H9 (cell line): Measurements from ENCODE around the gene STRIP1. TPM values are rescaled to one million over a fixed set of nuclear protein-coding genes. Genes with fewer than 3 reads are reported as not detected.

Experiments used
- DNase-seq: peaks from one replicate; pipeline ENCODE4 v3.0.0-alpha.2; 2017
- H2AFZ ChIP-seq: one replicate; pipeline ENCODE4 v1.6.1; 2013; ENCODE audit warnings: mild to moderate bottlenecking, low read length, control low read depth, moderate library complexity
- H2AK5ac ChIP-seq: 2 replicates; pipeline ENCODE4 v1.6.1; 2013; ENCODE audit warnings: low read length, control low read depth, mixed read lengths; ENCODE audit not compliant: insufficient read length
- H2BK120ac ChIP-seq: one replicate; pipeline ENCODE4 v1.6.1; 2013; ENCODE audit warnings: low read depth, mild to moderate bottlenecking, low read length, control low read depth, inconsistent platforms; ENCODE audit not compliant: poor library complexity, severe bottlenecking
- H2BK12ac ChIP-seq: 2 replicates; pipeline ENCODE4 v1.6.1; 2013; ENCODE audit warnings: low read length, control low read depth, mixed read lengths, low read depth; ENCODE audit not compliant: insufficient read length
- H2BK15ac ChIP-seq: 2 replicates; pipeline ENCODE4 v1.6.1; 2013; ENCODE audit warnings: low read depth, low read length, control low read depth
- H2BK20ac ChIP-seq: one replicate; pipeline ENCODE4 v1.6.1; 2013; ENCODE audit warnings: low read depth, mild to moderate bottlenecking, low read length, control low read depth, inconsistent platforms; ENCODE audit not compliant: poor library complexity, severe bottlenecking
- H2BK5ac ChIP-seq: 2 replicates; pipeline ENCODE4 v1.6.1; 2013; ENCODE audit warnings: low read length, control low read depth, mixed read lengths; ENCODE audit not compliant: insufficient read length
- H3K14ac ChIP-seq: 2 replicates; pipeline ENCODE4 v1.6.1; 2013; ENCODE audit warnings: low read length, control low read depth; ENCODE audit not compliant: insufficient read depth
- H3K18ac ChIP-seq: 2 replicates; pipeline ENCODE4 v1.6.1; 2013; ENCODE audit warnings: low read depth, mild to moderate bottlenecking, mixed read lengths, low read length, control low read depth; ENCODE audit not compliant: insufficient read length
- H3K23ac ChIP-seq: 2 replicates; pipeline ENCODE4 v1.6.1; 2013; ENCODE audit warnings: low read length, control low read depth, mixed read lengths, low read depth; ENCODE audit not compliant: insufficient read length
- H3K23me2 ChIP-seq: 2 replicates; pipeline ENCODE4 v1.6.1; 2013; ENCODE audit warnings: low read depth, mild to moderate bottlenecking, mixed read lengths, low read length, control low read depth; ENCODE audit not compliant: insufficient read length, poor library complexity, severe bottlenecking
- H3K27ac ChIP-seq: 2 replicates; pipeline ENCODE4 v1.5.1; 2013; ENCODE audit warnings: low read length, control low read depth, mixed read lengths, low read depth; ENCODE audit not compliant: insufficient read length
- H3K27me3 ChIP-seq: 2 replicates; pipeline ENCODE4 v1.6.1; 2013; ENCODE audit warnings: low read length, control low read depth, inconsistent platforms; ENCODE audit not compliant: insufficient read depth
- H3K4ac ChIP-seq: 2 replicates; pipeline ENCODE4 v1.6.1; 2013; ENCODE audit warnings: low read depth, mild to moderate bottlenecking, control low read depth, inconsistent platforms, low read length, moderate library complexity
- H3K4me1 ChIP-seq: 2 replicates; pipeline ENCODE4 v1.6.1; 2013; ENCODE audit warnings: low read length, control low read depth, inconsistent platforms; ENCODE audit not compliant: insufficient read depth
- H3K4me2 ChIP-seq: 2 replicates; pipeline ENCODE4 v1.6.1; 2013; ENCODE audit warnings: low read length, control low read depth, mixed read lengths; ENCODE audit not compliant: insufficient read length, insufficient read depth
- H3K56ac ChIP-seq: 2 replicates; pipeline ENCODE4 v1.6.1; 2013; ENCODE audit warnings: low read depth, mild to moderate bottlenecking, mixed read lengths, low read length, control low read depth; ENCODE audit not compliant: insufficient read length
- H3K79me1 ChIP-seq: 2 replicates; pipeline ENCODE4 v1.6.1; 2013; ENCODE audit warnings: low read depth, mild to moderate bottlenecking, moderate library complexity, low read length, control low read depth, inconsistent platforms; ENCODE audit not compliant: insufficient read depth, poor library complexity, severe bottlenecking
- H3K79me2 ChIP-seq: 2 replicates; pipeline ENCODE4 v1.6.1; 2013; ENCODE audit warnings: low read length, control low read depth, inconsistent platforms; ENCODE audit not compliant: insufficient read depth
- H3K9ac ChIP-seq: 2 replicates; pipeline ENCODE4 v1.6.1; 2013; ENCODE audit warnings: low read length, control low read depth, mixed read lengths; ENCODE audit not compliant: insufficient read length; ENCODE audit errors: extremely low read depth
- H3K9me3 ChIP-seq: one replicate; pipeline ENCODE4 v1.6.1; 2013; ENCODE audit warnings: low read depth, low read length, inconsistent platforms; ENCODE audit not compliant: control insufficient read depth
- H3T11ph ChIP-seq: one replicate; pipeline ENCODE4 v1.6.1; 2013; ENCODE audit warnings: mild to moderate bottlenecking, low read length, control low read depth, inconsistent platforms
- H4K20me1 ChIP-seq: one replicate; pipeline ENCODE4 v1.6.1; 2013; ENCODE audit not compliant: control insufficient read depth, insufficient read length, insufficient read depth
- H4K5ac ChIP-seq: 2 replicates; pipeline ENCODE4 v1.6.1; 2013; ENCODE audit warnings: low read depth, mild to moderate bottlenecking, mixed read lengths, low read length, control low read depth; ENCODE audit not compliant: insufficient read length
- H4K8ac ChIP-seq: replicated peaks from 2 replicates; pipeline ENCODE4 v1.6.1; 2013; ENCODE audit warnings: low read length, control low read depth, mixed read lengths, low read depth; ENCODE audit not compliant: insufficient read length
- H4K91ac ChIP-seq: 2 replicates; pipeline ENCODE4 v1.6.1; 2013; ENCODE audit warnings: low read depth, mild to moderate bottlenecking, moderate library complexity, mixed read lengths, low read length, control low read depth; ENCODE audit not compliant: insufficient read length
- H3K27ac Mint-ChIP-seq, 3 experiments: 2 replicates in 2 of 3; 3 replicates in 1 of 3; pipeline ENCODE4 v1.8.0; 2020 to 2021; ENCODE audit warnings: mixed read lengths in 3 of 3, mild to moderate bottlenecking in 1 of 3, moderate library complexity in 1 of 3
- H3K27me3 Mint-ChIP-seq: 2 replicates; pipeline ENCODE4 v1.8.0; 2021; ENCODE audit warnings: low read depth, mild to moderate bottlenecking, moderate library complexity, mixed read lengths
- H3K36me3 Mint-ChIP-seq, 3 experiments: 2 replicates in 2 of 3; 3 replicates in 1 of 3; pipeline ENCODE4 v1.8.0; 2020 to 2021; ENCODE audit warnings: low read depth in 3 of 3, mixed read lengths in 3 of 3; ENCODE audit not compliant: insufficient read depth in 1 of 3
- H3K4me1 Mint-ChIP-seq, 2 experiments: 2 replicates each; pipeline ENCODE4 v1.8.0; 2020; ENCODE audit warnings: mixed read lengths in 2 of 2
- H3K4me3 Mint-ChIP-seq, 2 experiments: 2 replicates in 1 of 2; 3 replicates in 1 of 2; pipeline ENCODE4 v1.8.0; 2020 to 2021; ENCODE audit warnings: mild to moderate bottlenecking in 2 of 2, mixed read lengths in 2 of 2, moderate library complexity in 1 of 2
- H3K9me3 Mint-ChIP-seq, 2 experiments: 2 replicates in 1 of 2; 3 replicates in 1 of 2; pipeline ENCODE4 v1.8.0; 2020; ENCODE audit warnings: mild to moderate bottlenecking in 2 of 2, mixed read lengths in 2 of 2, moderate library complexity in 1 of 2
- WGBS: extraction: QIAGEN DNeasy Blood & Tissue Kit; methylation state at CpG from one replicate; pipeline ENCODE4 v1.1.7; 2013; ENCODE audit warnings: missing lambda C conversion rate, low lambda C conversion rate, mixed read lengths; ENCODE audit not compliant: insufficient read length; ENCODE audit errors: extremely low coverage; 5-methylcytosine and 5-hydroxymethylcytosine counted together
- total RNA-seq: library from RNA; stranded (reverse); gene quantifications from 2 replicates; pipeline ENCODE4 v1.2.1, GENCODE V29; 2021
- TF ChIP-seq, protein P1 (sequence below): fragments of 200-600 bp; sonication (generic); conservative IDR thresholded peaks from 3 replicates; pipeline ENCODE4 v1.8.0; 2021; ENCODE audit warnings: antibody characterized with exemption, mild to moderate bottlenecking

Gene STRIP1
- total RNA-seq, 1 experiment from 2014 or later = 43.6 TPM

DNA sequence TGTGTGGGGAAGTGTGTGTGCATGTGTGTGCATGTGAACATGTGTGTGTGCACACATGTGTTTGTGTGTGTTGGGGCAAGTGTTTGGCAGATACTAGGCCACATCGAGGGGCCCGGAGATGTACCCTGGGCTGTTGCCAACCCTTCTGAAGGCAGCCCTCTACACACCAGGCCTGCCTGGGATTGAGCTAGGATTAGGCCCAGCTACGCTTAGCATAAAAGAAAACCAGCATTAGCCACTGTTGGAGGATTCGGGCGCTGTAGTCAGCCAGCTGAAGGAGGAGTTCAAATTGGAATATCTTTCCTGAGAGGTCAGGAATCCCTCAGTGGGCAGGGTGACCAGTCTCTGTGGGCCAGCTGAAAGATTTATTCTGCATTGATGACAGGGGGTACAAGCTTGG is 46.6 kb downstream of the STRIP1 start:
- H4K91ac ChIP-seq = no peak overlapping the region
- no peaks in the 10 kb centered on the region for H3K36me3 Mint-ChIP-seq
- no peak overlapping the region for H3K4ac ChIP-seq
- no peak overlapping the region for H2BK15ac ChIP-seq
- H3K23me2 ChIP-seq = peaks cover 10% of the 10 kb centered on the region
- H2BK12ac ChIP-seq = no peak overlapping the region
- H3K4me1 Mint-ChIP-seq = peaks cover 13 to 31% of the 10 kb centered on the region in 2 experiments
- TF ChIP-seq, protein P1, sequence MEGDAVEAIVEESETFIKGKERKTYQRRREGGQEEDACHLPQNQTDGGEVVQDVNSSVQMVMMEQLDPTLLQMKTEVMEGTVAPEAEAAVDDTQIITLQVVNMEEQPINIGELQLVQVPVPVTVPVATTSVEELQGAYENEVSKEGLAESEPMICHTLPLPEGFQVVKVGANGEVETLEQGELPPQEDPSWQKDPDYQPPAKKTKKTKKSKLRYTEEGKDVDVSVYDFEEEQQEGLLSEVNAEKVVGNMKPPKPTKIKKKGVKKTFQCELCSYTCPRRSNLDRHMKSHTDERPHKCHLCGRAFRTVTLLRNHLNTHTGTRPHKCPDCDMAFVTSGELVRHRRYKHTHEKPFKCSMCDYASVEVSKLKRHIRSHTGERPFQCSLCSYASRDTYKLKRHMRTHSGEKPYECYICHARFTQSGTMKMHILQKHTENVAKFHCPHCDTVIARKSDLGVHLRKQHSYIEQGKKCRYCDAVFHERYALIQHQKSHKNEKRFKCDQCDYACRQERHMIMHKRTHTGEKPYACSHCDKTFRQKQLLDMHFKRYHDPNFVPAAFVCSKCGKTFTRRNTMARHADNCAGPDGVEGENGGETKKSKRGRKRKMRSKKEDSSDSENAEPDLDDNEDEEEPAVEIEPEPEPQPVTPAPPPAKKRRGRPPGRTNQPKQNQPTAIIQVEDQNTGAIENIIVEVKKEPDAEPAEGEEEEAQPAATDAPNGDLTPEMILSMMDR = no peak
- no peak overlapping the region for H3K18ac ChIP-seq
- no peak for DNase-seq
- WGBS = no CpG with 5 or more reads among the region's 5 CpGs
- no peaks in the 10 kb centered on the region for H3K79me2 ChIP-seq
- H3K14ac ChIP-seq = no peak overlapping the region
- H3K27ac ChIP-seq = no peak overlapping the region
- no peak overlapping the region for H3K23ac ChIP-seq
- H4K8ac ChIP-seq = no peak overlapping the region
- no peak overlapping the region for H2BK5ac ChIP-seq
- H3K27me3 ChIP-seq = peaks cover 44% of the 10 kb centered on the region
- no peak overlapping the region for H2BK20ac ChIP-seq
- no peaks in the 10 kb centered on the region for H3K79me1 ChIP-seq
- H2AFZ ChIP-seq = no peak overlapping the region
- H2BK120ac ChIP-seq = no peak overlapping the region
- no peak overlapping the region for H4K5ac ChIP-seq
- no peak overlapping the region for H3K56ac ChIP-seq
- H3K9me3 ChIP-seq = no peaks in the 10 kb centered on the region
- H3K4me1 ChIP-seq = 0 out of 2 replicates have a peak, but pooled peaks cover 3% of the 10 kb centered on the region
- no peak overlapping the region for H3K4me2 ChIP-seq
- H3K9me3 Mint-ChIP-seq = no peaks in the 10 kb centered on the region
- H3T11ph ChIP-seq = no peak overlapping the region
- no peak overlapping the region for H3K9ac ChIP-seq
- no peak overlapping the region for H3K4me3 Mint-ChIP-seq
- no peak overlapping the region for H3K27ac Mint-ChIP-seq
- peaks cover 99% of the 10 kb centered on the region for H3K27me3 Mint-ChIP-seq
- H2AK5ac ChIP-seq = no peak overlapping the region
- no peaks in the 10 kb centered on the region for H4K20me1 ChIP-seq
